Calu3 (cell line): ENCODE data around the gene RFX3. TPM values are rescaled to one million over a fixed set of nuclear protein-coding genes. Genes with fewer than 3 reads are reported as not detected.

ENCODE experiments used
- BruUV-seq: library from RNA; stranded (reverse); fragments of 400-500 nt; replicated peaks from 2 replicates; lab custom pipeline; 2021; lab: Mats Ljungman, UMichigan
- CTCF ChIA-PET: fragments of 300-600 bp; sonication (Branson Sonifier 250); formaldehyde crosslinking; loops from one replicate; lab custom pipeline; 2022; ENCODE audit warnings: antibody characterized with exemption; lab: Charles Lee
- DNase-seq: peaks from one replicate; pipeline ENCODE4 v3.0.0; 2022
- H3K27ac Mint-ChIP-seq: one replicate; pipeline ENCODE4 v1.8.0; 2022; ENCODE audit warnings: mixed read lengths; ENCODE audit not compliant: unreplicated experiment
- H3K27me3 Mint-ChIP-seq: one replicate; pipeline ENCODE4 v1.8.0; 2022; ENCODE audit warnings: mixed read lengths; ENCODE audit not compliant: unreplicated experiment
- H3K36me3 Mint-ChIP-seq: one replicate; pipeline ENCODE4 v1.8.0; 2022; ENCODE audit warnings: mild to moderate bottlenecking, moderate library complexity, mixed read lengths; ENCODE audit not compliant: insufficient read depth, unreplicated experiment
- H3K4me1 Mint-ChIP-seq: one replicate; pipeline ENCODE4 v1.8.0; 2022; ENCODE audit warnings: mild to moderate bottlenecking, low read depth, mixed read lengths; ENCODE audit not compliant: unreplicated experiment
- H3K4me3 Mint-ChIP-seq: one replicate; pipeline ENCODE4 v1.8.0; 2022; ENCODE audit warnings: mild to moderate bottlenecking, low read depth, moderate library complexity, mixed read lengths; ENCODE audit not compliant: unreplicated experiment
- H3K9me3 Mint-ChIP-seq: one replicate; pipeline ENCODE4 v1.8.0; 2022; ENCODE audit warnings: low read depth, mixed read lengths; ENCODE audit not compliant: unreplicated experiment
- intact Hi-C: fragments of 100-400 bp; cut with micrococcal nuclease; formaldehyde crosslinking; loops from one replicate; pipeline ENCODE4 v1.10.0; 2022; ENCODE audit not compliant: unreplicated experiment
- total RNA-seq: library from RNA; stranded (reverse); gene quantifications from 2 replicates; pipeline ENCODE4 v1.2.3, GENCODE V29; 2022
- TF ChIP-seq, protein P1 (sequence below): fragments of 200-600 bp; IDR thresholded peaks from one replicate; pipeline ENCODE4 v1.8.0; 2022; ENCODE audit warnings: antibody characterized with exemption; ENCODE audit not compliant: unreplicated experiment

Gene RFX3
- total RNA-seq, 1 experiment from 2014 or later: 10.1 TPM

DNA sequence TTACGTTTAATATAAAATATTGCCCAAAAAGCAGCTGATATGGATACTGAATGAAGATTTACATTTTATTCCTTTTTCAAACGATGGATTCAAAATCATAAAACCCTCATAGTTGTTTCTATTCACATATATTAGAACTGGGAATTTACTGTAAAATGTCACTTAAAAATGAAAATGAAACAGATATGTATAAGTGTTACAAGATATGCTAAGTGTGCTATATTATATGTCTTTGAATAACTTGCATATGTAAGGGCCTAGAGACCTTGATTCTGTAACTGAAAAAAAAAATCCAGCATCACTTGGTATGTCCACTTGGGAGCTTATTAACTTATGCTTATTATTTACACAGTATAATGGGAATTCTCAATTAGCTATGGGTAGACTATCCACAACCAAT, 43.2 kb downstream of the RFX3 start:
- intact Hi-C loops: no loop called here
- Mint-ChIP-seq H3K27me3 (no peaks in the 10 kb centered on the region), H3K9me3 (no peaks in the 10 kb centered on the region), H3K4me3 (no peak overlapping the region), H3K36me3 (no peaks in the 10 kb centered on the region), H3K27ac (no peak overlapping the region), H3K4me1 (peaks cover 15% of the 10 kb centered on the region)
- BruUV-seq: no TSS peak
- TF ChIP-seq, protein P1, sequence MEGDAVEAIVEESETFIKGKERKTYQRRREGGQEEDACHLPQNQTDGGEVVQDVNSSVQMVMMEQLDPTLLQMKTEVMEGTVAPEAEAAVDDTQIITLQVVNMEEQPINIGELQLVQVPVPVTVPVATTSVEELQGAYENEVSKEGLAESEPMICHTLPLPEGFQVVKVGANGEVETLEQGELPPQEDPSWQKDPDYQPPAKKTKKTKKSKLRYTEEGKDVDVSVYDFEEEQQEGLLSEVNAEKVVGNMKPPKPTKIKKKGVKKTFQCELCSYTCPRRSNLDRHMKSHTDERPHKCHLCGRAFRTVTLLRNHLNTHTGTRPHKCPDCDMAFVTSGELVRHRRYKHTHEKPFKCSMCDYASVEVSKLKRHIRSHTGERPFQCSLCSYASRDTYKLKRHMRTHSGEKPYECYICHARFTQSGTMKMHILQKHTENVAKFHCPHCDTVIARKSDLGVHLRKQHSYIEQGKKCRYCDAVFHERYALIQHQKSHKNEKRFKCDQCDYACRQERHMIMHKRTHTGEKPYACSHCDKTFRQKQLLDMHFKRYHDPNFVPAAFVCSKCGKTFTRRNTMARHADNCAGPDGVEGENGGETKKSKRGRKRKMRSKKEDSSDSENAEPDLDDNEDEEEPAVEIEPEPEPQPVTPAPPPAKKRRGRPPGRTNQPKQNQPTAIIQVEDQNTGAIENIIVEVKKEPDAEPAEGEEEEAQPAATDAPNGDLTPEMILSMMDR: no peak
- no peak for DNase-seq
- CTCF ChIA-PET: no interaction called here

DNA sequence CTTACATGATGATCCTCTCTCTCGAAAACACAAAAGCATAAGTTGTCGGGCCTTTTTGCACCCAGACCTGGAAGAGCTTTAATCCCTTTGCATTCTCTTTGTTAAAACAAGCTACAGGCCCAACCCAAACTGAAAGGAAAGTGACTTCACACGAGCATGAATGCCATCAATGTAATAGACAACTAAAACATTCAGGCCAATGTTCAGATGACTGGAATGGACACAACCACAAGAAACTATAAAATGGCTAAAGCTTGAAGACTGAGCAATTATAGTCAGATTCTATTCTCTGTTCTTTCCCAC, 45.5 kb downstream of the RFX3 start:
- H3K36me3 Mint-ChIP-seq: peaks cover under 1% of the 10 kb centered on the region
- CTCF ChIA-PET: no interaction called here
- peaks cover 31% of the 10 kb centered on the region for H3K4me1 Mint-ChIP-seq
- no peaks in the 10 kb centered on the region for H3K27me3 Mint-ChIP-seq
- no TSS peak for BruUV-seq
- DNase-seq: no peak
- intact Hi-C loops: no loop called here
- H3K9me3 Mint-ChIP-seq: no peaks in the 10 kb centered on the region
- TF ChIP-seq, protein P1: no peak
- no peak overlapping the region for H3K27ac Mint-ChIP-seq
- no peak overlapping the region for H3K4me3 Mint-ChIP-seq

DNA sequence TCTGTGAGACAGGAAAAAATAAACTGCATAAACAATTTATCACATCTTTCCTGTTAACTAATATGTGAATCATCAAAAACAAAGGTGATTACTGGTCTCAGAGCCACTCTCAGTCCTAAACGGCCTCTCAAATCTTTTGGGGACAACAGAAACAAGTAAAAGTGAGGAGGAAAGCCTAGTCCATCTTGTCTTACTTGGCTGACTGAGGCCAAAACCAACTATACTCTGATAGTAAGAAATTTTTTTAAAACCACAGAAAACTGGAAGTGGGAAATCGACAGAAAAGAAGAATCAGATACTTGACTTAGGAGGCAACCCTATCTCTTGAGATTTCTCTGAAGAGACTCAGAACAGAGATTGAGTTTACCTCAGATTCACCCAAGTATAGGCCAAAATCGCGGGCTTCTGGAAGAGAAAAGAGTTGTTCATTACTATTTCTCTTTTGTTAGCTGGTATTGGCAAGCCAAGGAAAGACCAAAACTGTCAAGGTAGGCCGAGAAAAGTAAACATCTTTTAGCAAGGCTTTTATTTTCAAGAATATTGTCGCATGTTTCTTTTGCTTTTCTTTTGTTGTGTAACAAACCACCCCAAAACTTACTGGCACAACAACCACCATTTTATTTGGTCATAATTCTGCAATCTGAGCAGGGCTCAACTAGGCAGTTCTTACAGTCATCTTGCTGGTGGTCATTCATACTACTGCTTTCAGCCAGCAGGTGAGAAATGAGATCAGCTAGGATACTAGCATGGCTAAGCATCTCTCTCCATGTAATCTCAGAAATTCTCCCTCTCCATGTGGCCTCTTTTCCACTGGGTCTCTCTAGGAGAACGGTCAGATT, 46.1 kb downstream of the RFX3 start:
- TF ChIP-seq, protein P1: no peak
- no peak for DNase-seq
- H3K27ac Mint-ChIP-seq: no peak overlapping the region
- no TSS peak for BruUV-seq
- intact Hi-C loops: loop anchor here (5.0 kb wide), 1 partner anchor 43 kb away; no protein-coding TSS in a partner anchor
- no peaks in the 10 kb centered on the region for H3K9me3 Mint-ChIP-seq
- no peaks in the 10 kb centered on the region for H3K27me3 Mint-ChIP-seq
- CTCF ChIA-PET: interaction anchor here (0.7 kb wide), 1 partner anchor 38 kb away, joined by 3 read pairs; no protein-coding TSS in a partner anchor
- peaks cover 6% of the 10 kb centered on the region for H3K36me3 Mint-ChIP-seq
- H3K4me1 Mint-ChIP-seq: peaks cover 37% of the 10 kb centered on the region
- H3K4me3 Mint-ChIP-seq: no peak overlapping the region

DNA sequence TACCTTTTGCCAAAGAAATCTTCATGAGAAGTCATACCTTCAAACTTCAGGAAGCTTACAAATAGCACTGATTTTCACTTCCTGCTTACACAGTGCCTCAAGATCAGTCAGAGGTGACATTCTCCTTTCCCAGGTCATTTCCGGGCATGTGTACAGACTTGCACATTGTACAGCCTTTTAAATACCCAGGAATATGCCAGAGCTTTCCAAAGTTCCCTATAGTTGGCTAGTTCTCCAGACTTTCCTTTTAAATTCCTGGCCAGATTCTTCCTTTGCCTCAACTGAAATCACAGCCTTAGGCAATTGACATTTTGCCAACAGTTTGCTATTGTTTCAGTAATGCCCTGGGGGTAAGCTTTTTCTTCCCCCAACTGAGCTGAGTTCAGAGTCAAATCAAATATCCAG, 47.2 kb downstream of the RFX3 start:
- no peak overlapping the region for H3K4me3 Mint-ChIP-seq
- CTCF ChIA-PET: interaction anchor here (0.7 kb wide), 3 partner anchors 39 to 147 kb away, joined by 3 to 6 read pairs (median 3); no protein-coding TSS in a partner anchor
- no peaks in the 10 kb centered on the region for H3K27me3 Mint-ChIP-seq
- H3K9me3 Mint-ChIP-seq: no peaks in the 10 kb centered on the region
- BruUV-seq: no TSS peak
- peak overlapping the region; percentile 93 for H3K27ac Mint-ChIP-seq
- H3K36me3 Mint-ChIP-seq: peaks cover 8% of the 10 kb centered on the region
- intact Hi-C loops: loop anchor here (5.0 kb wide), 1 partner anchor 44 kb away; no protein-coding TSS in a partner anchor
- TF ChIP-seq, protein P1: no peak
- DNase-seq: peak; percentile 25
- H3K4me1 Mint-ChIP-seq: peaks cover 41% of the 10 kb centered on the region
